Astrocyte of the cerebellum (primary cell): ENCODE measurements around the gene PDE7B.

Experiments
- DNase-seq: peaks from one replicate; pipeline ENCODE4 v3.0.0-alpha.2; 2011; ENCODE audit warnings: low read depth
- H3K4me3 ChIP-seq: 2 replicates; pipeline ENCODE4 v1.5.1; 2011; ENCODE audit warnings: mild to moderate bottlenecking, low read depth, low read length, moderate library complexity
- in situ Hi-C: cut with HindIII; loops from 2 replicates; pipeline ENCODE4 v1.10.0; 2017; ENCODE audit warnings: low sequenced_read_pairs
- TF ChIP-seq, protein P1 (sequence below): IDR thresholded peaks from 2 replicates; pipeline ENCODE4 v1.5.1; 2012; ENCODE audit warnings: low read length, low read depth, moderate library complexity, mild to moderate bottlenecking; ENCODE audit errors: missing control alignments

The PDE7B gene

GRCh38 chr6:135940616-135941167 lies 89.2 kb downstream of the PDE7B start:
- in situ Hi-C loops, result loop anchor here (25.0 kb wide), 1 partner anchor 272 kb away; no protein-coding TSS in a partner anchor
- no peak overlapping the region for H3K4me3 ChIP-seq
- TF ChIP-seq, protein P1, sequence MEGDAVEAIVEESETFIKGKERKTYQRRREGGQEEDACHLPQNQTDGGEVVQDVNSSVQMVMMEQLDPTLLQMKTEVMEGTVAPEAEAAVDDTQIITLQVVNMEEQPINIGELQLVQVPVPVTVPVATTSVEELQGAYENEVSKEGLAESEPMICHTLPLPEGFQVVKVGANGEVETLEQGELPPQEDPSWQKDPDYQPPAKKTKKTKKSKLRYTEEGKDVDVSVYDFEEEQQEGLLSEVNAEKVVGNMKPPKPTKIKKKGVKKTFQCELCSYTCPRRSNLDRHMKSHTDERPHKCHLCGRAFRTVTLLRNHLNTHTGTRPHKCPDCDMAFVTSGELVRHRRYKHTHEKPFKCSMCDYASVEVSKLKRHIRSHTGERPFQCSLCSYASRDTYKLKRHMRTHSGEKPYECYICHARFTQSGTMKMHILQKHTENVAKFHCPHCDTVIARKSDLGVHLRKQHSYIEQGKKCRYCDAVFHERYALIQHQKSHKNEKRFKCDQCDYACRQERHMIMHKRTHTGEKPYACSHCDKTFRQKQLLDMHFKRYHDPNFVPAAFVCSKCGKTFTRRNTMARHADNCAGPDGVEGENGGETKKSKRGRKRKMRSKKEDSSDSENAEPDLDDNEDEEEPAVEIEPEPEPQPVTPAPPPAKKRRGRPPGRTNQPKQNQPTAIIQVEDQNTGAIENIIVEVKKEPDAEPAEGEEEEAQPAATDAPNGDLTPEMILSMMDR, result no peak
- DNase-seq, result no peak

GRCh38 chr6:135941275-135942025 lies 89.9 kb downstream of the PDE7B start:
- no peak for DNase-seq
- in situ Hi-C loops, result loop anchor here (25.0 kb wide), 1 partner anchor 271 kb away; no protein-coding TSS in a partner anchor
- TF ChIP-seq, protein P1, result no peak
- no peak overlapping the region for H3K4me3 ChIP-seq

- TF ChIP-seq, protein P1, result no peak
- DNase-seq, result no peak
- no peak overlapping the region for H3K4me3 ChIP-seq
- in situ Hi-C loops, result loop anchor here (25.0 kb wide), 1 partner anchor 268 kb away; no protein-coding TSS in a partner anchor
Observed at GRCh38 chr6:135944120-135944519, 92.6 kb downstream of the PDE7B start.

GRCh38 chr6:135946674-135947073 lies 95.2 kb downstream of the PDE7B start:
- DNase-seq, result no peak
- TF ChIP-seq, protein P1, result no peak
- in situ Hi-C loops, result loop anchor here (25.0 kb wide), 1 partner anchor 266 kb away; no protein-coding TSS in a partner anchor
- no peak overlapping the region for H3K4me3 ChIP-seq

- in situ Hi-C loops, result no loop called here
- TF ChIP-seq, protein P1, result no peak
- H3K4me3 ChIP-seq, result no peak overlapping the region
- no peak for DNase-seq
Observed at GRCh38 chr6:135950669-135951068, 99.2 kb downstream of the PDE7B start.

DNA sequence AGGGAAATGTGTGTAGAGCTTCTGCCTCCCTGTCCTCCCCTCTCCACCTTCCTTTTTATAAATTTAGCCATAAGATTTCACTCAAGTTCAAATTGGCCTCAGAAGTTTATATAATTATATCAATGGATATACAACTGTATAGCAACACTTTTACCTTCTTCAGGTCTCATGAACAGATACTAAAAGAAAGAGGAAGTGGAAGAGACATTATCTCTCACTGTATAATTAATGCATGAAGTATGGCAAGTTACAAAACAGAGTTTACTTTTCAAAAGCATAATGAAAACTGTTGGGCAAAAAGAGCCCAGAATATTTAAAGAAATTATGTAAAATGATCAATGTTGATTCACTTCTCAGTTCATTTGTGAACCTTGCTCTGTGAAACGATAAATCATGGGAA lies 99.7 kb downstream of the PDE7B start:
- no peak for DNase-seq
- in situ Hi-C loops, result no loop called here
- TF ChIP-seq, protein P1, result no peak
- H3K4me3 ChIP-seq, result no peak overlapping the region
